Neural progenitor cell (in vitro differentiated cells): ENCODE data around the gene EPHB2. TPM values are rescaled to one million over a fixed set of nuclear protein-coding genes. Genes with fewer than 3 reads are reported as not detected.

Experiments
- DNase-seq: peaks from one replicate; pipeline ENCODE4 v3.0.0-alpha.2; 2016; ENCODE audit warnings: low spot score
- H2AFZ ChIP-seq: fragments of 200-600 bp; sonication (generic); replicated peaks from 2 replicates; pipeline ENCODE4 v1.6.1; 2016; ENCODE audit warnings: antibody characterized with exemption
- H3F3A ChIP-seq: fragments of 200-600 bp; sonication (generic); 2 replicates; pipeline ENCODE4 v1.6.1; 2016; ENCODE audit warnings: antibody characterized with exemption, low read depth
- H3K27ac ChIP-seq: fragments of 200-600 bp; sonication (generic); 2 replicates; pipeline ENCODE4 v1.5.1; 2016; ENCODE audit warnings: mild to moderate bottlenecking
- H3K27me3 ChIP-seq: fragments of 200-600 bp; sonication (generic); 2 replicates; pipeline ENCODE4 v1.6.1; 2016; ENCODE audit warnings: mild to moderate bottlenecking, moderate library complexity
- H3K36me3 ChIP-seq: fragments of 200-600 bp; sonication (generic); 2 replicates; pipeline ENCODE4 v1.5.1; 2016
- H3K4me1 ChIP-seq: fragments of 200-600 bp; sonication (generic); 2 replicates; pipeline ENCODE4 v1.6.1; 2016; ENCODE audit warnings: mixed run types
- H3K4me2 ChIP-seq: fragments of 200-600 bp; sonication (generic); 2 replicates; pipeline ENCODE4 v1.6.1; 2016
- H3K4me3 ChIP-seq: fragments of 200-600 bp; sonication (generic); 2 replicates; pipeline ENCODE4 v1.5.1; 2016
- H3K79me2 ChIP-seq: fragments of 200-600 bp; sonication (generic); 2 replicates; pipeline ENCODE4 v1.6.1; 2016; ENCODE audit warnings: low read depth
- H3K9ac ChIP-seq: fragments of 200-600 bp; sonication (generic); 2 replicates; pipeline ENCODE4 v1.6.1; 2016
- H3K9me3 ChIP-seq: fragments of 200-600 bp; sonication (generic); 2 replicates; pipeline ENCODE4 v1.5.1; 2016; ENCODE audit warnings: low read depth
- H4K20me1 ChIP-seq: fragments of 200-600 bp; sonication (generic); 2 replicates; pipeline ENCODE4 v1.6.1; 2016; ENCODE audit warnings: low read depth
- H3K27ac Mint-ChIP-seq: 3 replicates; pipeline ENCODE4 v1.8.0; 2021; ENCODE audit warnings: mixed read lengths
- H3K27me3 Mint-ChIP-seq: 2 replicates; pipeline ENCODE4 v1.8.0; 2022; ENCODE audit warnings: low read depth, mild to moderate bottlenecking, inconsistent platforms, moderate library complexity, mixed read lengths; ENCODE audit not compliant: insufficient read depth
- H3K36me3 Mint-ChIP-seq: 3 replicates; pipeline ENCODE4 v1.8.0; 2021; ENCODE audit warnings: mixed read lengths
- H3K4me1 Mint-ChIP-seq: 3 replicates; pipeline ENCODE4 v1.8.0; 2021; ENCODE audit warnings: mixed read lengths
- H3K4me3 Mint-ChIP-seq: 3 replicates; pipeline ENCODE4 v1.8.0; 2021; ENCODE audit warnings: mild to moderate bottlenecking, moderate library complexity, mixed read lengths
- H3K9me3 Mint-ChIP-seq: 3 replicates; pipeline ENCODE4 v1.8.0; 2020; ENCODE audit warnings: mixed read lengths
- EZH2 ChIP-seq: fragments of 200-600 bp; sonication (generic); IDR thresholded peaks from 2 replicates; pipeline ENCODE4 v1.6.1; 2017; ENCODE audit warnings: antibody characterized with exemption, mild to moderate bottlenecking, moderate library complexity
- EZH2phosphoT487 ChIP-seq: fragments of 200-600 bp; sonication (generic); IDR thresholded peaks from 2 replicates; pipeline ENCODE4 v1.6.1; 2017; ENCODE audit warnings: antibody characterized with exemption
- total RNA-seq: library from RNA; depleted of rRNA; stranded (reverse); fragments of >200 nt; gene quantifications from 2 replicates; pipeline ENCODE4 v1.2.3, GENCODE V29; 2015; ENCODE audit warnings: low replicate concordance
- TF ChIP-seq, protein P1 (sequence below): fragments of 200-600 bp; sonication (generic); IDR thresholded peaks from 2 replicates; pipeline ENCODE4 v1.5.1; 2017; ENCODE audit warnings: antibody characterized with exemption, mild to moderate bottlenecking

Gene EPHB2
- total RNA-seq, 1 donor from 2014 or later = 38.3 TPM

DNA sequence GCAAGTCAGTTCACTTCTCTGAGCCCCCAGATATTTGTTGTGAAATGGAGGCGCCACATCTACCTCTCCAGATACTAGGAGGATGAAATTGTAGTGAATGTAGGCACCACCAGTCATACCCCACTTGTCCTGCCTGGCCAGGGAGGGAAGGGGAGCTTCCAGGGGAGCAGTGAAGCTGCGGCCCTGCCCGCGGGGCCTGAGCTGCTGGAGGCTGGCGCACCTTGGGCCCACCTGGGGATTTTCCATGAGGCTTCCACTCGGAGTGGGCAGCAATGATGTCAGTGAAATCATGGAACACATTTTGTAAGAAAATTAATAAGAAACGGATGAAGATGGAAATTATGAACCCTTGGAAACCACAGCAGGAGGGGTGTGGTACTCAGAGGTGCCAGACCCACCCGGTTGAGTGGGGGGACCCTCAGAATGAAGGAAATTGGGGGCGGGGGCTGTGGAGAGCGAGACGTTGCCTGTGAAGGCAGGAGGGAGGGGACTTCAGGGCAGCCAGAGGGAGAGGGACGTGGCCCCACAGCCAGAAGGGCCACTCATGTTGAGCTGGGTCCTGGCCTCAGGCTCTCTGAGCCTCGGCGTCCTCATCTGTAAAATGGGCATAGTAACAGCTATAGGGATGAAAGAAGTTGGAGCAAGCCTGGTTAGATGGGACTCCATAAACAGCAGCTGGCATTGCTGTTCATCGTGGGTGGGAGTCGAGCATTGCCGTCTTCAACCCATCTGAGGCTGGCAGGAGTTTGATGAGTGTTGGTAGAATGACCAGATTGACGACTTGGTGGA, 101.6 kb downstream of the EPHB2 start:
- no peak overlapping the region for H3K27ac ChIP-seq
- peaks cover 13% of the 10 kb centered on the region for H3F3A ChIP-seq
- no peak overlapping the region for H3K4me2 ChIP-seq
- H3K27me3 ChIP-seq = no peaks in the 10 kb centered on the region
- H3K9me3 Mint-ChIP-seq = no peaks in the 10 kb centered on the region
- no peaks in the 10 kb centered on the region for H4K20me1 ChIP-seq
- DNase-seq = no peak
- no peak overlapping the region for H3K4me3 ChIP-seq
- no peak overlapping the region for H3K9ac ChIP-seq
- no peak overlapping the region for H3K4me3 Mint-ChIP-seq
- no peak for TF ChIP-seq EZH2phosphoT487
- no peak for TF ChIP-seq EZH2
- TF ChIP-seq, protein P1, sequence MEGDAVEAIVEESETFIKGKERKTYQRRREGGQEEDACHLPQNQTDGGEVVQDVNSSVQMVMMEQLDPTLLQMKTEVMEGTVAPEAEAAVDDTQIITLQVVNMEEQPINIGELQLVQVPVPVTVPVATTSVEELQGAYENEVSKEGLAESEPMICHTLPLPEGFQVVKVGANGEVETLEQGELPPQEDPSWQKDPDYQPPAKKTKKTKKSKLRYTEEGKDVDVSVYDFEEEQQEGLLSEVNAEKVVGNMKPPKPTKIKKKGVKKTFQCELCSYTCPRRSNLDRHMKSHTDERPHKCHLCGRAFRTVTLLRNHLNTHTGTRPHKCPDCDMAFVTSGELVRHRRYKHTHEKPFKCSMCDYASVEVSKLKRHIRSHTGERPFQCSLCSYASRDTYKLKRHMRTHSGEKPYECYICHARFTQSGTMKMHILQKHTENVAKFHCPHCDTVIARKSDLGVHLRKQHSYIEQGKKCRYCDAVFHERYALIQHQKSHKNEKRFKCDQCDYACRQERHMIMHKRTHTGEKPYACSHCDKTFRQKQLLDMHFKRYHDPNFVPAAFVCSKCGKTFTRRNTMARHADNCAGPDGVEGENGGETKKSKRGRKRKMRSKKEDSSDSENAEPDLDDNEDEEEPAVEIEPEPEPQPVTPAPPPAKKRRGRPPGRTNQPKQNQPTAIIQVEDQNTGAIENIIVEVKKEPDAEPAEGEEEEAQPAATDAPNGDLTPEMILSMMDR = no peak
- H2AFZ ChIP-seq = no peak overlapping the region
- peaks cover 19% of the 10 kb centered on the region for H3K4me1 ChIP-seq
- H3K36me3 ChIP-seq = no peaks in the 10 kb centered on the region
- peaks cover 24% of the 10 kb centered on the region for H3K4me1 Mint-ChIP-seq
- H3K27me3 Mint-ChIP-seq = peaks cover 5% of the 10 kb centered on the region
- H3K9me3 ChIP-seq = no peaks in the 10 kb centered on the region
- peaks cover 4% of the 10 kb centered on the region for H3K79me2 ChIP-seq
- H3K27ac Mint-ChIP-seq = no peak overlapping the region
- no peaks in the 10 kb centered on the region for H3K36me3 Mint-ChIP-seq

DNA sequence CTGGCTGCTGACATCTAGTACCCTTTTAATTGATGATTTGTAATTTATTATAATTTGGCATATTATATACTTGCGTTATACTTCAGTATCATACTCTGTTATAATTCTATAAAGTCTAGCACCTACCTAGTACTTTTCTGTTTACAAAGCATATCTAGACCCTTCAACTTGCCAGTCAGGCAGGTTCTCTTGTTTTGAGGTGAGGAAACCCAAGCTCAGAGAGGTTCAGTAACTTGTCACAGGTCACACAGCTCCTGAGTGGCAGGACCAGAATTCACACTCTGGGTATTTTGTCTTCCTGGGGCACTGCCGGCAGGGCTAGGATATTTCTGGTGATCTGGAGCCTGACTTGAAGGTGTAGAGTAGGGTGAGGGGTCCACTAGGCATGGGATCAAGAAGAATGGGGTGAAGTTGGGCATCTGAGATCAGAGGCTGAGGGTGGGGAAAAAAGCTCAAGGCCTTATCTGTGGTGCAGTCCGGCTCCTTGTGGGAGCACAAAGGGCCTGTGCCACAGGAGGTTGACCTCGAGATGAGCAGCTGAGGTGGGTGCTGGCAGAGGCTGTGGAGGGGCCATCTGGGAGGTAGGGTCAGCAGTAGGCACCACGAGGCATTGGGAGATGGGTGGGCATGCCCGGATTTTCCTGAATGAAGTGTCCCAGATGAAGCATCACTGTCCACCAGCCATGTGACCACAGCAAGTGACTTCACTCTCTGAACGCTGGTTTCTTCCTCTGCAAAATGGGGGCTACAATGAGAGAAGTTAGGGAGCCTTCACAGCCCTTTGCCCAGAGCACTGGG, 102.6 kb downstream of the EPHB2 start:
- H3F3A ChIP-seq = peaks cover 7% of the 10 kb centered on the region
- TF ChIP-seq EZH2phosphoT487 (no peak), EZH2 (no peak)
- TF ChIP-seq, protein P1 = no peak
- H3K27ac Mint-ChIP-seq = peak overlapping the region; percentile 53
- H3K4me2 ChIP-seq = no peak overlapping the region
- no peak overlapping the region for H3K9ac ChIP-seq
- H3K4me3 Mint-ChIP-seq = no peak overlapping the region
- no peaks in the 10 kb centered on the region for H3K9me3 Mint-ChIP-seq
- peaks cover 8% of the 10 kb centered on the region for H3K27me3 Mint-ChIP-seq
- no peaks in the 10 kb centered on the region for H3K9me3 ChIP-seq
- peaks cover 23% of the 10 kb centered on the region for H3K4me1 Mint-ChIP-seq
- H3K36me3 Mint-ChIP-seq = no peaks in the 10 kb centered on the region
- H3K4me1 ChIP-seq = peaks cover 19% of the 10 kb centered on the region
- DNase-seq = no peak
- peaks cover 4% of the 10 kb centered on the region for H3K79me2 ChIP-seq
- H3K27ac ChIP-seq = no peak overlapping the region
- no peak overlapping the region for H3K4me3 ChIP-seq
- H4K20me1 ChIP-seq = peaks cover 3% of the 10 kb centered on the region
- no peak overlapping the region for H2AFZ ChIP-seq
- no peaks in the 10 kb centered on the region for H3K27me3 ChIP-seq
- H3K36me3 ChIP-seq = no peaks in the 10 kb centered on the region

DNA sequence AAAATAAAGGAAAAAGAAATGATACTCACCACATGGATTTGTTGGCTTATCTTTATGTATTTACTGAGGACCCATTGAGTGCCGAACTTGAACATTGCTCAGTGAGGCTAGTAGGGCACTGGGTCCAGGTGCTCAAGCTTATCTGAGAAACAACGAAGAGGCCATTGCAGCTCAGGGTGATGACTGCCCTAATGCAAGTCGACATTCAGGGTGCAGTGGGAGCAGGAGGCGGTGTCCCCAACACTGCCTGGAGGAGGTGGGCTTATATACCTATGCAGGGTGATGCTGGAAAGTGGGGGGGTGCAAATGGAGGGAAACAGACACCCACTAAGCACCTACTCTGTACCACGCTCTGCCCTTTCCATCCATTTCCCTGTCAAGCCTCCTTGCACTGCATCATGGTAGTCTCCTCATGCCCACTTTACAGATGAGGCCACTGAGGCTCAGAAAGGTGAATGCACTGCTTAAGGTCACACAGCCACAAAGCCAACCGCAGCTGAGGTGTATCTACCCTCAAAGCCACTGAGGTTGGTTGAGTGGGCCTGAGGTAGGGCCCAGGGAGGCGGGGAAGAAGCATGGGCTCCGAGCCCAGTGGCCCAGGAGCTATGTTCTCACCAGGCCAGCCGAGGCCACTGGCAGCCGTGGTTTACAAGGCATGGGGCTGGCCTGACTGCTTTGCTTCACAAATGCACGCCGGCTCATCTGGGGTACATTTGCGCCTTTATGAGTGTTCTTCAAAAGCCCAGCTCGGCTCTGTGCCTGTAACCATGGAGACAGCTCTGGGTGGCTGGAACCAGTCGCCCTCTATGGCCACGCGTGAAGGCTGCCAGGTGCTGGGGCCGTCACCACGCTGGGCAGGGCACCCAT, 103.8 kb downstream of the EPHB2 start:
- Histone ChIP-seq H3K9me3 (no peaks in the 10 kb centered on the region), H3K79me2 (peaks cover 4% of the 10 kb centered on the region), H3K36me3 (no peaks in the 10 kb centered on the region), H3K27ac (no peak overlapping the region), H3K4me2 (no peak overlapping the region), H3K4me1 (peaks cover 14% of the 10 kb centered on the region), H2AFZ (no peak overlapping the region), H3K9ac (no peak overlapping the region), H4K20me1 (peaks cover 3% of the 10 kb centered on the region), H3K4me3 (no peak overlapping the region), H3F3A (peaks cover 7% of the 10 kb centered on the region), H3K27me3 (no peaks in the 10 kb centered on the region)
- TF ChIP-seq, protein P1 = no peak
- TF ChIP-seq EZH2phosphoT487 (no peak), EZH2 (no peak)
- H3K9me3 Mint-ChIP-seq = no peaks in the 10 kb centered on the region
- peaks cover 23% of the 10 kb centered on the region for H3K4me1 Mint-ChIP-seq
- no peak for DNase-seq
- no peak overlapping the region for H3K4me3 Mint-ChIP-seq
- H3K27ac Mint-ChIP-seq = no peak overlapping the region
- H3K27me3 Mint-ChIP-seq = peaks cover 10% of the 10 kb centered on the region
- H3K36me3 Mint-ChIP-seq = no peaks in the 10 kb centered on the region
